Type B pancreatic cell (in vitro differentiated cells): ENCODE data around the gene PRRT2. TPM values are rescaled to one million over a fixed set of nuclear protein-coding genes. Genes with fewer than 3 reads are reported as not detected.
A peak's percentile ranks its signal among the peaks of the same experiment; 100 is the strongest.
"Not testable (repeated sequence)": the region's sequence is repeated elsewhere in the genome, so short reads cannot be mapped to it uniquely, and the experiment has no call there.

ENCODE experiments used
- DNase-seq: peaks from one replicate; pipeline ENCODE4 v3.0.0; 2021; ENCODE audit warnings: mixed read lengths; ENCODE audit not compliant: unreplicated experiment; ENCODE audit errors: extremely low spot score
- H3K27ac Mint-ChIP-seq: 2 replicates; pipeline ENCODE4 v1.8.0; 2021; ENCODE audit warnings: mild to moderate bottlenecking, mixed read lengths
- H3K27me3 Mint-ChIP-seq: 2 replicates; pipeline ENCODE4 v1.8.0; 2021; ENCODE audit warnings: mixed read lengths
- H3K36me3 Mint-ChIP-seq: 2 replicates; pipeline ENCODE4 v1.8.0; 2021; ENCODE audit warnings: mixed read lengths
- H3K4me1 Mint-ChIP-seq: one replicate; pipeline ENCODE4 v1.8.0; 2021; ENCODE audit warnings: mixed read lengths; ENCODE audit not compliant: unreplicated experiment
- H3K4me3 Mint-ChIP-seq: 2 replicates; pipeline ENCODE4 v1.8.0; 2021; ENCODE audit warnings: mild to moderate bottlenecking, mixed read lengths
- H3K9me3 Mint-ChIP-seq: 2 replicates; pipeline ENCODE4 v1.8.0; 2021; ENCODE audit warnings: mixed read lengths
- CTCF ChIP-seq: fragments of 200-600 bp; sonication (generic); conservative IDR thresholded peaks from 2 replicates; pipeline ENCODE4 v1.5.0; 2021; ENCODE audit warnings: antibody characterized with exemption, mild to moderate bottlenecking
- total RNA-seq: library from RNA; stranded (reverse); gene quantifications from 2 replicates; pipeline ENCODE4 v1.2.1, GENCODE V29; 2021; ENCODE audit warnings: low replicate concordance

PRRT2 gene
- total RNA-seq, 1 donor from 2014 or later: 15.1 TPM

DNA sequence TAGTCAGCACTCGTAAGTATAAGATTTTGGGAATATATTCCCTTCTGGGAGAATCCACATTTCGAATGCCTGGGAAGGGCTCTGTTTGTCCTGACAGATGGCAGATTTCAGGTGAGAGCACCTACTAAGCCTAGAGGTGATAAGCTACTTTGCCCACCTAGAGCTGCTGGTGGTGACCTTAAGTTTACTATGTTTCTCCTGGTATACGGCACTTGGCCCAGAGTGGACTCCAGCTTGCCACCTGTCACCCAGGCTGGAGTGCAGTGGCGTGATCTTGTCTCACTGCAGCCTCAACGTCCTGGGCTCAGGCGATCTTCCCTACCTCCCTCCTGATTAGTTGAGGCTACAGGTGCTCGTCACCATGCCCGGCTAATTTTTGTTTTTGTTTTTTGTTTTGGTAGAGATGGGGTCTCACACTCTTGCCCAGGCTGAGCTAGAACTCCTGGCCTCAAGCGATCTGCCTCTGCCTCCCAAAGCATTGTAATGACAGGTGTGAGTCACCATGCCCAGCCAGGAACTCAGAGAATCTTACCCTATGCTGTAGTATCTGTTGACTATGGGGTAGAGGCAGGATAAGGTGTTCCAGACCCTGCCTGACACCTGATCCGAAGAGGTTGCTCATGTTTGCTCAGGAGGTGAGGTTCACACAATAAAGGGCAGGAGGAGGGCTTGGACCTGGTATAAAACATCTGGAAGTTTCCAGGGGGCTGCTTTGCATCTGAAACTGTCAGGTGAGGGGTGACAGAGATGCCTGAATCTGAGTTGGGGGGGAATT, 34.2 kb upstream of the PRRT2 start, which contains the start of gene ZG16:
Gene ZG16 (plus strand): TSS at position 681 of the 775 bp plus-strand sequence. CDS start 1,011 bp downstream, outside the sequence.
- H3K27me3 Mint-ChIP-seq: no peaks in the 10 kb centered on the region
- H3K36me3 Mint-ChIP-seq: no peaks in the 10 kb centered on the region
- no peaks in the 10 kb centered on the region for H3K9me3 Mint-ChIP-seq
- peaks cover under 1% of the 10 kb centered on the region for H3K4me1 Mint-ChIP-seq
- TF ChIP-seq CTCF: no peak
- peak within 1 kb of the TSS; percentile 91 for H3K27ac Mint-ChIP-seq
- no peak for DNase-seq
- H3K4me3 Mint-ChIP-seq: no peak within 1 kb of the TSS

GRCh38 chr16:29779474-29779873, 32.5 kb upstream of the PRRT2 start:
- no peaks in the 10 kb centered on the region for H3K27me3 Mint-ChIP-seq
- peak overlapping the region; percentile 91 for H3K27ac Mint-ChIP-seq
- peak overlapping the region; percentile 57 for H3K4me3 Mint-ChIP-seq
- peaks cover 16% of the 10 kb centered on the region for H3K4me1 Mint-ChIP-seq
- no peak for DNase-seq
- TF ChIP-seq CTCF: no peak
- no peaks in the 10 kb centered on the region for H3K36me3 Mint-ChIP-seq
- H3K9me3 Mint-ChIP-seq: no peaks in the 10 kb centered on the region

GRCh38 chr16:29783094-29783953, 28.7 kb upstream of the PRRT2 start:
- H3K4me3 Mint-ChIP-seq: peak overlapping the region; percentile 10
- peaks cover 16% of the 10 kb centered on the region for H3K4me1 Mint-ChIP-seq
- H3K9me3 Mint-ChIP-seq, DNase-seq, H3K36me3 Mint-ChIP-seq, H3K27me3 Mint-ChIP-seq: not testable (repeated sequence)
- H3K27ac Mint-ChIP-seq: peak overlapping the region; percentile 86

- Mint-ChIP-seq H3K27me3 (no peaks in the 10 kb centered on the region), H3K4me1 (peaks cover 16% of the 10 kb centered on the region), H3K9me3 (no peaks in the 10 kb centered on the region), H3K36me3 (no peaks in the 10 kb centered on the region), H3K4me3 (no peak overlapping the region), H3K27ac (peak overlapping the region; percentile 86)
- DNase-seq: no peak
- no peak for TF ChIP-seq CTCF
Observed at GRCh38 chr16:29784157-29784556, 27.8 kb upstream of the PRRT2 start.

GRCh38 chr16:29784901-29785500, 27.0 kb upstream of the PRRT2 start:
- peaks cover 18% of the 10 kb centered on the region for H3K4me1 Mint-ChIP-seq
- no peaks in the 10 kb centered on the region for H3K36me3 Mint-ChIP-seq
- peak; percentile 79 for DNase-seq
- peak overlapping the region; percentile 68 for H3K4me3 Mint-ChIP-seq
- peak; percentile 88 for TF ChIP-seq CTCF
- H3K9me3 Mint-ChIP-seq: no peaks in the 10 kb centered on the region
- H3K27me3 Mint-ChIP-seq: no peaks in the 10 kb centered on the region
- H3K27ac Mint-ChIP-seq: no peak overlapping the region

- H3K27me3 Mint-ChIP-seq, H3K9me3 Mint-ChIP-seq, H3K4me3 Mint-ChIP-seq, DNase-seq, H3K36me3 Mint-ChIP-seq, H3K27ac Mint-ChIP-seq: not testable (repeated sequence)
- peaks cover 28% of the 10 kb centered on the region for H3K4me1 Mint-ChIP-seq
Observed at GRCh38 chr16:29787155-29787554, 24.8 kb upstream of the PRRT2 start.
